HEK293 (cell line): ENCODE measurements around the gene TMEM145.

Experiments used
- CTCF ChIP-seq: fragments of 450-650 bp; formaldehyde crosslinking; IDR thresholded peaks from 2 replicates; pipeline ENCODE4 v1.5.1; 2016; ENCODE audit warnings: missing biosample characterization, missing genetic modification characterization
- KLF9 ChIP-seq: fragments of 450-650 bp; formaldehyde crosslinking; IDR thresholded peaks from 2 replicates; pipeline ENCODE4 v1.5.1; 2016; ENCODE audit warnings: missing biosample characterization, missing genetic modification characterization, low read depth
- PRDM10 ChIP-seq: fragments of 450-650 bp; formaldehyde crosslinking; IDR thresholded peaks from 2 replicates; pipeline ENCODE4 v1.5.1; 2016; ENCODE audit warnings: missing biosample characterization, missing genetic modification characterization
- WT1 ChIP-seq: fragments of 450-650 bp; formaldehyde crosslinking; IDR thresholded peaks from 2 replicates; pipeline ENCODE4 v1.5.1; 2016; ENCODE audit warnings: missing biosample characterization, missing genetic modification characterization
- ZBTB11 ChIP-seq: fragments of 450-650 bp; formaldehyde crosslinking; conservative IDR thresholded peaks from 2 replicates; pipeline ENCODE4 v1.5.1; 2016; ENCODE audit warnings: low read depth, missing biosample characterization, missing genetic modification characterization
- ZBTB48 ChIP-seq: fragments of 450-650 bp; formaldehyde crosslinking; IDR thresholded peaks from 2 replicates; pipeline ENCODE4 v1.5.1; 2016; ENCODE audit warnings: missing biosample characterization, missing genetic modification characterization
- ZBTB8A ChIP-seq: fragments of 450-650 bp; formaldehyde crosslinking; IDR thresholded peaks from 2 replicates; pipeline ENCODE4 v1.5.1; 2016; ENCODE audit warnings: missing biosample characterization, missing genetic modification characterization
- ZNF335 ChIP-seq: fragments of 450-650 bp; formaldehyde crosslinking; conservative IDR thresholded peaks from 2 replicates; pipeline ENCODE4 v1.5.1; 2016; ENCODE audit warnings: missing biosample characterization, missing genetic modification characterization
- ZNF501 ChIP-seq: fragments of 450-650 bp; formaldehyde crosslinking; IDR thresholded peaks from 2 replicates; pipeline ENCODE4 v1.5.1; 2016; ENCODE audit warnings: missing biosample characterization, missing genetic modification characterization
- ZNF645 ChIP-seq: fragments of 450-650 bp; formaldehyde crosslinking; IDR thresholded peaks from 2 replicates; pipeline ENCODE4; 2016; ENCODE audit warnings: missing biosample characterization, missing genetic modification characterization
- ZNF692 ChIP-seq: fragments of 450-650 bp; formaldehyde crosslinking; IDR thresholded peaks from 2 replicates; pipeline ENCODE4 v1.5.1; 2016; ENCODE audit warnings: missing biosample characterization, missing genetic modification characterization
- ZSCAN30 ChIP-seq: fragments of 450-650 bp; IDR thresholded peaks from 2 replicates; pipeline ENCODE4 v1.5.1; 2018; ENCODE audit warnings: missing biosample characterization, mild to moderate bottlenecking, missing genetic modification characterization, moderate library complexity

TMEM145 gene

GRCh38 chr19:42281146-42281826, 31.8 kb upstream of the TMEM145 start (continued):
- TF ChIP-seq ZNF501 (0 out of 2 replicates have a peak, but pooled peaks have one; percentile 0), WT1 (tag by site-specific recombination) (peak; percentile 55), ZBTB8A (peak; percentile 76), ZBTB11 (tag by site-specific recombination) (peak; percentile 45), ZNF335 (tag by site-specific recombination) (0 out of 2 replicates have a peak, but pooled peaks have one; percentile 54), ZBTB48 (tag by site-specific recombination) (peak; percentile 99), ZNF692 (tag by site-specific recombination) (no peak), PRDM10 (tag by site-specific recombination) (peak; percentile 99), KLF9 (tag by site-specific recombination) (0 out of 2 replicates have a peak, but pooled peaks have one; percentile 37), ZNF645 (tag by site-specific recombination) (0 out of 2 replicates have a peak, but pooled peaks have one; percentile 19), ZSCAN30 (tag by site-specific recombination) (peak; percentile 74; the same call in 1 of the 2 replicates), CTCF (tag by site-specific recombination) (0 out of 2 replicates have a peak, but pooled peaks have one; percentile 12)
- TF ChIP-seq, all 188 proteins: peak for 35
